ENCODE results near the gene SH3TC1. TPM values are rescaled to one million over a fixed set of nuclear protein-coding genes. Genes with fewer than 3 reads are reported as not detected.

The SH3TC1 gene
- total and polyA plus RNA-seq, 10 of the 15 experiments (the other 5 are each of a cell fraction or from before 2014, with no cell fraction given): 0.19 to 47.0 (median 18.4) TPM

- SMC1A ChIA-PET (ENCODE audit: uncharacterized antibody, unreplicated experiment): no interaction called here
- Histone ChIP-seq H3K4me2 (ENCODE audit: control insufficient read depth, insufficient read depth) (no peak overlapping the region), H3K9me3 (replicated peaks; ENCODE audit: control insufficient read depth, insufficient read depth, low read length) (no peaks in the 10 kb centered on the region), H3K36me3 (ENCODE audit: control insufficient read depth in 2 of 2, insufficient read depth in 2 of 2, low read length in 1 of 2) (peaks cover 10 to 25% of the 10 kb centered on the region in 2 experiments), H3K9ac (ENCODE audit: control insufficient read depth, insufficient read depth, low read length) (no peak overlapping the region), H3K79me2 (ENCODE audit: control insufficient read depth, insufficient read depth, low read length) (no peaks in the 10 kb centered on the region), H4K20me1 (ENCODE audit: control insufficient read depth, insufficient read depth) (no peaks in the 10 kb centered on the region), H2AFZ (ENCODE audit: control insufficient read depth, low read depth, low read length) (no peak overlapping the region), H3K4me1 (ENCODE audit: control insufficient read depth, insufficient read depth, low read length) (peaks cover 11% of the 10 kb centered on the region), H3K4me3 (no peak overlapping the region), H3K27ac (ENCODE audit: control insufficient read depth, insufficient read depth) (no peak overlapping the region), H3K27me3 (replicated peaks in 1 of 2; ENCODE audit: control insufficient read depth in 2 of 2, insufficient read depth in 2 of 2, low read length in 1 of 2) (no peaks in the 10 kb centered on the region)
- no TSS peak for BruUV-seq (replicated peaks)
- CTCF ChIA-PET: interaction anchor here (1.5 kb wide), 1 partner anchor 17 kb away, joined by 6 read pairs; no protein-coding TSS in a partner anchor
- TF ChIP-seq SUPT20H (IDR thresholded peaks at IDR 0.05; ENCODE audit: borderline replicate concordance, control insufficient read depth, low read depth, low read length): no peak
- no peak for TF ChIP-seq MEF2B (IDR thresholded peaks at IDR 0.05; ENCODE audit: partially characterized antibody, poor library complexity, severe bottlenecking)
- no peak for TF ChIP-seq EP300 (IDR thresholded peaks at IDR 0.05; ENCODE audit: borderline replicate concordance in 1 of 2, control insufficient read depth in 1 of 2, low read depth in 2 of 2, low read length in 2 of 2)
- no peak for TF ChIP-seq BMI1 (IDR thresholded peaks at IDR 0.05; ENCODE audit: borderline replicate concordance)
- no peak for TF ChIP-seq CREM (IDR thresholded peaks at IDR 0.05; ENCODE audit: low read depth)
- no peak for TF ChIP-seq ZBTB4 (CRISPR knock-in tag; IDR thresholded peaks at IDR 0.05)
- no peak for TF ChIP-seq ASH2L (IDR thresholded peaks at IDR 0.05; ENCODE audit: borderline replicate concordance, low read depth)
- no peak for TF ChIP-seq SMC3 (IDR thresholded peaks at IDR 0.05; ENCODE audit: borderline replicate concordance, low read length)
- no peak for TF ChIP-seq PBX3 (IDR thresholded peaks at IDR 0.05; ENCODE audit: insufficient replicate concordance, low read depth, low read length)
- TF ChIP-seq LARP7 (IDR thresholded peaks at IDR 0.05): no peak
- no peak for TF ChIP-seq ZBTB33 (IDR thresholded peaks at IDR 0.05)
- TF ChIP-seq MAX (IDR thresholded peaks at IDR 0.05; ENCODE audit: low read depth, low read length): no peak
- no peak for TF ChIP-seq CBX5 (IDR thresholded peaks at IDR 0.05; ENCODE audit: low read depth)
- POLR2A ChIA-PET: no interaction called here
- FAIRE-seq (no peak), ATAC-seq (no peak), DNase-seq (ENCODE audit: low read depth, low spot score) (no peak)
- RAD21 ChIA-PET (ENCODE audit: unreplicated experiment): interaction anchor here (1.1 kb wide), 1 partner anchor 17 kb away, joined by 3 read pairs; no protein-coding TSS in a partner anchor
- in situ Hi-C loops (cut with MboI) (no loop called here), intact Hi-C loops (cut with micrococcal nuclease; ENCODE audit: unreplicated experiment) (no loop called here)
- 90% methylated on average over 19 of the region's 20 CpGs for WGBS (ENCODE audit: insufficient coverage, insufficient replicate concordance, low lambda C conversion rate, missing lambda C conversion rate)
Measured at GRCh38 chr4:8218371-8219031, 19.4 kb downstream of the SH3TC1 start.

Data from GM12878 (cell line).